Measurements from ENCODE around the gene GRXCR2. TPM values are rescaled to one million over a fixed set of nuclear protein-coding genes. Genes with fewer than 3 reads are reported as not detected.
"Not testable (repeated sequence)": the region's sequence is repeated elsewhere in the genome, so short reads cannot be mapped to it uniquely, and the experiment has no call there.

Gene GRXCR2
- total RNA-seq, 1 experiment from 2014 or later: not detected

DNA sequence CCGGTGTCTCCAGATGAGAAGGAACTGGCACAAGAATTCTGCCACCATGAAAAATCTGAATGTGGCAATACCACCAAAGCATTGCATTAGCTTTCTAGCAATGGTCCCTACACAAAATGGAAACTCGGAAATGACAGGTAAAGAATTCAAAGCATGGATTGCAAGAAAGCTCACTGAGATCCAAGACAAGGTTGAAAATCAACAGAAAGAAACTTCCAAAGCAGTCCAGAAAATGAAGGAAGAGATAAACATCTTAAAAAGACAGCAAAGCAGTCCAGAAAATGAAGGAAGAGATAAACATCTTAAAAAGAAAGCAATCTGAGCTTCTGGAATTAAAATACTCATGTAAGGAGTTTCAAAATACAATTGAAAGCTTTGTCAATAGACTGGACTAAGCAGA is 16.8 kb upstream of the GRXCR2 start:
- in situ Hi-C loops (cut with HindIII; ENCODE audit: low sequenced_read_pairs): no loop called here
- DNase-seq (ENCODE audit: low spot score): no peak

DNA sequence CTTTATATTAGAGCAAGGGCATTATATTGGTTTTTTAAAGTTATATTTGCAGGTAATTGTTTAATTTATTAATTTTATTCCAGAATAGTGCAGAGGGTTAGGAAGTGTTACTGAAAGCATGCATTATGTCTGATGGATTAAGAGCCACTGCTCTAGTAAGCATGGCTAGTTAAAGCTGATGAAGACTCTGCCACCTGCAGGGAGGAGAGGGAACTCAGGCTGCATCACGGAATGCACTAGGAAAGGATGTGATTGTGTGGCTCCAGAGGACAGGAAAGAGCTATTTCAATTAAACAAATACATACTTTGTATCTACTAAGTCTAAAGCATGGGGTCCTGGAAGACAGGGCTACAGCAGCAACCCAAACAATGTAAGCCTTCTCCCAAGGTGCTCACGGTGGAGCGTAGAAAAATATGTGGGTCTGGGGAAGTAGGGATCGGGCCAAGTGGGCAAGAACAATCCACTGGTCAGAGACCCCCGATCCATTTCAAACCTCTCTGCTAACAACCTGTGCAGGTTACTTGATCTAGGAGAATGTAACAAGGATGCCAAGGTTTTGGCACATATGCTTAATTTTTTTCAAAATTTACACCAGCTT is 15.3 kb upstream of the GRXCR2 start:
- in situ Hi-C loops (cut with HindIII; ENCODE audit: low sequenced_read_pairs): no loop called here
- peak; percentile 18 for DNase-seq (ENCODE audit: low spot score)

DNA sequence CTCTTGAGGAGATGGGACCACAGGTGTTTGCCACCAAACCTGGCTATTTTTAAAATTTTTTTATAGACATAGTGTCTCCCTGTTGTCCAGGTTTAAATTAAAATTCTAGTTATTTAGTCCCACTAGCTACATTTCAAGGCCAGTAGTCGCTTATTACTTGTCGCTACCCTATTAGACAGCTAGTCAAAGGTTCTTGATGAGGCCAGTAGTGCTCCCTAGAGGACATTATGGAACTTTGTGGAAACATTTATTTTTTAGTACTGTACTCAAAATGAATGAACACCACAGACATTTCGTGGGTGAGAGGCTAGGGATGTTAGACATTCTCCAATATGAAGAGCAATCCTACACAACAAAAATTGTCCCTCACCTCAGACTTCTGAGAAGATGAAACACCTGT is 14.4 kb upstream of the GRXCR2 start:
- in situ Hi-C loops (cut with HindIII; ENCODE audit: low sequenced_read_pairs): no loop called here
- no peak for DNase-seq (ENCODE audit: low spot score)

GRCh38 chr5:145874765-145875164 is 2.0 kb upstream of the GRXCR2 start:
- in situ Hi-C loops (cut with HindIII; ENCODE audit: low sequenced_read_pairs): no loop called here
- DNase-seq (ENCODE audit: low spot score): no peak

DNA sequence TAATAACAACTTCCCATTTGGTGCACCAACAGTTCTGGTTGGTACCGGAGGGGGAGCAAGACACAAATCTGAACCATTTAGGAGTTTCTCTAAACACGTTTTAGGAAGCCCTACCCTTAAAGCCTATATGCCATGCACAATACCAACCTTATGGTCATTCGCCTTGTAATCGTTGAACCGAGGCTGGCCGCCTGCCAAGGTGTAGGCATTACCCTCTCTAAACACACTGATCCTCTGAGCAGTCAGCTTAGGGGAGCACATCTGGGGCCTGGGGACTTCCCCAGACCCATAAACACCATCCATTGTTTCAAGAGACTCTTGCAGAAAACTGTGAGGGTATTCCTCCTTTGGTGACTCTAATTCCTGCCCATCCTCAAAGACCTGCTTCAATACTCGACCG is 328 bp downstream of the GRXCR2 start:
- no peak for DNase-seq (ENCODE audit: low spot score)
- in situ Hi-C loops (cut with HindIII; ENCODE audit: low sequenced_read_pairs): no loop called here

GRCh38 chr5:145869753-145870152 is 3.1 kb downstream of the GRXCR2 start:
- no peak for DNase-seq (ENCODE audit: low spot score)
- in situ Hi-C loops (cut with HindIII; ENCODE audit: low sequenced_read_pairs): no loop called here

GRCh38 chr5:145867806-145868205 is 5.0 kb downstream of the GRXCR2 start:
- no peak for DNase-seq (ENCODE audit: low spot score)
- in situ Hi-C loops (cut with HindIII; ENCODE audit: low sequenced_read_pairs): no loop called here

GRCh38 chr5:145864432-145864831 is 8.4 kb downstream of the GRXCR2 start:
- in situ Hi-C loops (cut with HindIII; ENCODE audit: low sequenced_read_pairs); DNase-seq (ENCODE audit: low spot score): not testable (repeated sequence)

DNA sequence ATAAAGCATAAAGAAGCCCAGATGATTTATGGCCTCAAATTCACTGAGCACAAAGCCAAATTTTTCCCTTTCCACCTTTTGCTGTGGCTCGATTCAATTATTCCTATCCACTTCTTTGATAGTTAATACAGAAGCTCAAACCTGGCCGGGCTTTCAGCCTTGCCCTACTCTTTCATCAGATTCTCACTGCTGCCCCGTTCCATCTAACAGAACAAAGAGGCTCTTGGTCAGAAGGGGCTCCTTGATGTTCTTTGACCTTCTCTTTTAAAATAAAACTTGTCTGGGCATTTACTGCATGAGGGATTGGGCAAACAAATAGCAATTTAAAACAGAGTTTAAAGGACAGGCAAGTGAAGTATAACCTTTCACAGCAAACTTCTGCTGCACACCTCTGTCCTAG is 9.8 kb downstream of the GRXCR2 start:
- DNase-seq (ENCODE audit: low spot score): no peak
- in situ Hi-C loops (cut with HindIII; ENCODE audit: low sequenced_read_pairs): no loop called here

GRCh38 chr5:145859897-145860296 is 12.9 kb downstream of the GRXCR2 start:
- in situ Hi-C loops (cut with HindIII; ENCODE audit: low sequenced_read_pairs): no loop called here
- DNase-seq (ENCODE audit: low spot score): no peak

DNA sequence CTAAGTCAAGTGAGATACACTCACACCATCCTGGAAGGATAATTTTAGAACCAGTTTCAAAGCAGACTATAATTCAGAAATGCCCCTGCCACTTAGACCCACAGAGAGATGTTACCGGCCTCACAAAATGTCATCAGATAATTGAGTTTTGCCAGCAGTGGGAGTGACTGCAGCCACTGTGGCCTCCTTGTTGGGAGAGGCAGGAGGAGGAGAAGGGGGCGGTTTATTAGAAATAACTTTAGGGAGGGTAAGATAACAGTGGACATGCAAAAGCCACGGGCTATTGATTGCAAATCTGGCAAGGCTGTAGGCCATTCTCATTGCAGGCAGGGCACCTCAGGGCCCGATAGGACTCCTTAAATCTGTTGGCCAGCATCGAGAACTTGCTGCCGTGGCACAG is 13.4 kb downstream of the GRXCR2 start:
- DNase-seq (ENCODE audit: low spot score): no peak
- in situ Hi-C loops (cut with HindIII; ENCODE audit: low sequenced_read_pairs): no loop called here

DNA sequence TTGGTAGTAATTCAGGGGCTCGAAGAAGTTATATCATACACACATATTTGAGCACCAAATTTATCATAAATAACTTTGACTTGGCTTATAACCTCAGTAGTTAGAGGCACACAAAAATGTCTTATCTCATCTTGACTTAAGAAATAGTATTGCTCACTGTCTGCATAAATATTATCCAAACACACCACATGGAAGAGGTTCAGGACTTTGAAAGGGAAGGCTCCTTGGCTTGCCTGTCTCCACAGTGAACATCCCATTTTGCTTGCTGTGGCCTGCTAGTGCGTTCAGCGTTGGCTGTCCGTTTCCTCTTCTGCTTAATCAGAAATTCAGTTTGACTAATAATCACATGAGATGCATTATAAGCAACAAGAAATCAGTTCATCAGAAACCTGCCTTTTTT is 13.9 kb downstream of the GRXCR2 start:
- no peak for DNase-seq (ENCODE audit: low spot score)
- in situ Hi-C loops (cut with HindIII; ENCODE audit: low sequenced_read_pairs): no loop called here

GRCh38 chr5:145856285-145856818 is 16.5 kb downstream of the GRXCR2 start:
- DNase-seq (ENCODE audit: low spot score): no peak
- in situ Hi-C loops (cut with HindIII; ENCODE audit: low sequenced_read_pairs): no loop called here

DNA sequence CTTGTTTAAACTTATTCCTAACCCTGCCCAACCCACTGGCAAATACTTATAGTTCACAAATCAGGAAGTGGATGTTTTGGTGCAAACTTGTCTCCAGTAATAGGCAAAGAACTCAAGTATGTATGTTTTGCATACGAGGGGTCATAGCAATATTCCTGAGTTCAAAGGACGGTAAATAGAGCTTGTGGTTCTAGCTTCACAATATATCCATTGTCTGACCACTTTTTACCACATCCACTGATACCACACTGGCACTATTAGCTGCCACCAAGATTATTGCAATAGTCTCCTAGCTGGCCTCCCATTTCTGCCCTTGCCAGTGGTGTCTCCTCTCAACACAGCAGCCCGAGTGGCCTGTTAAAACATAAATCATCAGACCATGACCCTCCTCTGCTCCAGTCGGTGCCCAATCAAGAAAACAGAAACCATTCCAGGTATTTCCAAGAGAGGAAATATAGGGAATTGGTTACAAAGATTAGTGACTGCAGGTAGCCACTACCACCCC is 17.0 kb downstream of the GRXCR2 start:
- in situ Hi-C loops (cut with HindIII; ENCODE audit: low sequenced_read_pairs): no loop called here
- DNase-seq (ENCODE audit: low spot score): no peak

GRCh38 chr5:145854651-145855258 is 18.1 kb downstream of the GRXCR2 start:
- in situ Hi-C loops (cut with HindIII; ENCODE audit: low sequenced_read_pairs): no loop called here
- DNase-seq (ENCODE audit: low spot score): no peak

DNA sequence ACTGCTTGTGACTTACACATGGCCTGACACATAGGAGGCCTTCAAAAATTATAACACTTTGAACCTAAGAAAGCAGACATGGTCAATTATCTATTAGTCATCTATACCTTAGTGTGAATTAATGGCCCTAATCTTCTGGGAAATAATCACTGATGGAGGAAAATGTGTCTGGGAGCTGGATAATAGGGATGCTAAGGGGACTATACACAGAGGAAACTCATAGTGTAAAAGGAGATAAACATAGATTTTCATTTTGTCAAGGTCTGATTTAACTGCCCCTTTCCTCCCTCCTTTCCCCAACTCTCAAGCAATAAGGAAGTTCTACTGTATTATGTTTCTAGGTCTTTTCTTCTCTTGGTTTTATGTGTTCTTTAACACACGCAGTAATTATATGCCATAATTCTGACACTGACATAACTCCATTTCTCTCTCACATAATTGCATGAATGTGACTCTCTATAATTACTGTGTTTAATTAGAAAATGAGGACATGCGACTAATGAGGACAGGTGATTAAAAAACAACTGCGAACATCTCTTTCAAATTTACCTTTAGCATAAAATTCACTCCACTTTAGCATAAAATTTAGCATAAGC is 18.9 kb downstream of the GRXCR2 start:
- no peak for DNase-seq (ENCODE audit: low spot score)
- in situ Hi-C loops (cut with HindIII; ENCODE audit: low sequenced_read_pairs): no loop called here

GRCh38 chr5:145852990-145853389 is 19.8 kb downstream of the GRXCR2 start:
- in situ Hi-C loops (cut with HindIII; ENCODE audit: low sequenced_read_pairs): no loop called here
- DNase-seq (ENCODE audit: low spot score): no peak

DNA sequence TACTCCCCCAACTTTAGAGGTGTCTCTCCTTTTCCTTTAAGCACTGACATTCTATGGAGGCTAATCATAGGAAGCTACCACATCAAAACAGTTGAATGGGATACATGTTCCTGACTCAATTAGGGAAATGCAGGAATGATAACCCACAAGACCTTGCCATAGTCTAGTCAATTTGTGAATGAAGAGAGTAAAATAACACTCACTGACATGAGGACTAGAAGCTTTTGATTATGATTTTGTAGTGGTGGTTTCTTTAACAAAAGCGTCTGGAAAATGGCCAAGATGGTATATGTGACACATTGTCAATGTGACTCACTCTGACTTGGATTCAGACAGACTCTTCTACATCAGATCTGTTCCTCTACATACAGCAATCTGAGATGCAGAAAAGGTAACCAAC is 24.0 kb downstream of the GRXCR2 start:
- no peak for DNase-seq (ENCODE audit: low spot score)
- in situ Hi-C loops (cut with HindIII; ENCODE audit: low sequenced_read_pairs): no loop called here

- in situ Hi-C loops (cut with HindIII; ENCODE audit: low sequenced_read_pairs): no loop called here
- DNase-seq (ENCODE audit: low spot score): no peak
Measured at GRCh38 chr5:145847499-145848497, 25.0 kb downstream of the GRXCR2 start.

All from G401 (cell line).